NCI-H526 treated with DMSO at 0.1 percent for 48 hours (cell line): ENCODE data around the gene PKHD1.
"Not testable (repeated sequence)": the region's sequence is repeated elsewhere in the genome, so short reads cannot be mapped to it uniquely, and the experiment has no call there.

Experiments used
- DNase-seq: peaks from one replicate; lab custom pipeline; 2025; lab: John Stamatoyannopoulos, UW

Gene PKHD1

DNA sequence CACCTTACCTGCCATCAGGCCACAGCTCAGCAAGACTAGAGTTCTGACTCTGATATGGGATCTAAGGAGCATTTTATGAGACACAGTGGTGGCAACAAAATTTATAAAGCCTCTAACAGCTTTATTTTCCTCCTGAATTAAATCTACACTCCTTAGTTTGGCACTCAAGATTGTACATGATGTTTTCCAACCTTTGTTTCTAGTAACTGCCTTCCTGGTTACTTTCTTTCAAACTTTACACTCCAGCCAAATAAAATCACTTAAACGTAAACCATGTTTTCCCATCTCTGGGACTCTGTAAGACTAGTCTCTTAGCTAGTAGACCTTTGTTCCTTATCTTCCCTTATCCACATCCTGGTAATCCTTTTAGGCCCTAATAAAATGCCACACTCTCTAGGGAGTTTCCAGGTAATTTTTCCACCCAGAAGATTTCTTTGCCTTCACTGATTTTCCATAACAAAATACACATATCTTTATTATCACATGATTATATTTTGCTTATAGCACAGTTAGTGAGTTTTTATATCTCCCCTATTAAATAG, 92.1 kb downstream of the PKHD1 start:
- DNase-seq: no peak

DNA sequence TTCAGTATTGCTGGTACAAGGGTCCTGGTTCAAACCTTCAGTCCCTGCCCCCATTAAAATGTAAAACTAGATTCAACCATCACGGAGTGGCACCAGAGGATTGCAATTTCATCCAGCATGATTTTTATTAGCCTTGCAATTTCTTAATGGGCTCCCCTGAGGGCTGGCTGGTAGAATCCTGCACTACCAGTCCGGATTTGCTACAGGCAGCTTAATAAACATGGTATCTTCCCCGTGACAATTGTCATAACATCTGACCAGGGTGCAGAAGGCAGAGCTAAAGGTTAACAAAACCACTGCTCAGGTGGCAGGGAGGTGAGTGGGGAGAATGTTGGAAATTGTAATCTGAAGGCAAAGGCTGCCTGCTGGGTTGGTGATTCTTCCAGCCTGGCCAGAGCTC, 94.5 kb downstream of the PKHD1 start:
- no peak for DNase-seq

DNA sequence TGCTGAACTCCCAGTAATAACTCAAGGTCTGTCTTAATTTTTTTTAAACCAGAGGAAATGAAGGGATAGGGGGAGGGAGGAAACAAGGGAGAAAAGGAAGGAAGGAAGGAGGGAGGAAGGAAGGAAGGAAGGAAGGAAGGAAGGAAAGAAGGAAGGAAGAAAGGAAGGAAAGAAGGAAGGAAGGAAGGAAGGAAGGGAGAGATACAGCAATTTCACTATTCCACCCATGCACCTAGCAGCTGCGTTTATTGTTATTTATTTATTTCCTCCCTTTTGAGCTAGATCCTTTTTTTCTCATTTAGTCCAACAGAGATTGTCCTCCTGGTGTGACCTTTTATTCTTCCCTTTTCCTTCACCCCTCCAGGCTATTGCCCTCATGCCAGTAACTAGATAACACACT, 97.6 kb downstream of the PKHD1 start:
- no peak for DNase-seq

DNA sequence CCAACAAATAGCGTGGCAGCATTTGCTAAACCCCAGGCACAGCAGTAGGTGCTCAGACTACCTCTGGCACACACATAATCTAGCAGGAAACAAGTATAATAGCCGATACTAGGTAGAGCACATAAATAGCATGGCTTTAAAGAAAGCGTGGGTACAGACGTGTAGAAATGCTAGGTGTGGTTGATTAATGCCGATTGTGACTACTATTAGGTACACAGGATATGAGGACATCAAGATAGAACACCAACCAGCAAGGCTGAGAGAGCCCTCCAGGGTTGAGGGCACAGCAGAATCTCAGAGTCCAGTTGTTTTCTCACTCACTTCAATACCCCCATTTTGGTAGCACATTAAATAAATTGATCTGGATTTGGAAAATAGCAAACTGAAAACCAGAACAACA, 100.5 kb downstream of the PKHD1 start:
- no peak for DNase-seq

DNA sequence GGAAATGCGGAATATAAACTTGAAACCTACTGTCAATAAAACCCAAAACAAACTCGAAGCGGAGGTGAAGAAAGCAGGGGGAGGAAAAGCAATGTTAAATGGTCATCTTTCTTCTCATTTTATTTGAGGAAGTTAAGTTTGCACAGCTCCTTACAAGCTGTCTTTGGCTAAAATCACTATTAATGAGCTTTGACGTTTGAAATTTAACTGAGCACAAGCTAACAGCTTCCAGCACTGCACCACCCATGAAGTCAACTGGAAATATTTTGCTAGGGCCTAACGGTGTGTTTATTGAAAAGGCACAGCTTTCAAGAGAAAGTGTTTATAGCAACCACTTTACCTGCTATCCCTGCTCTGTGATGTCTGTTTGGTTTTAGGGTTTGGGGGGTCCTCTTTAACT, 103.8 kb downstream of the PKHD1 start:
- no peak for DNase-seq

DNA sequence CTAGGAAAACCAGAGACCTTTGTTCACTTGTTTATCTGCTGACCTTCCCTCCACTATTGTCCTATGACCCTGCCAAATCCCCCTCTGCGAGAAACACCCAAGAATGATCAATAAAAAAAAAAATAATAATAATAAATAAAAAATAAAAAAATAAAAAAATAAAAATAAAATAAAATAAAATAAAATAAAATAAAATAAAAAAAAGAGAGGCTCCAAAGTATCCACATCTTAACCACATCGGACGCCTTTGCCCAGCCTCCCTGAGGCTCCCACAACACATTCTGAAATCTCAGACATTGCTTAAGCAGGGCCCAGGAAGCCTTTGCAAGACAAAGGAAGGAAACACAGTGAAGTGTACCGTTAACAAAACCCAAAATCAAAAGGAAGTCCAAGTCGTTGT, 104.7 kb downstream of the PKHD1 start:
- DNase-seq: not testable (repeated sequence)

DNA sequence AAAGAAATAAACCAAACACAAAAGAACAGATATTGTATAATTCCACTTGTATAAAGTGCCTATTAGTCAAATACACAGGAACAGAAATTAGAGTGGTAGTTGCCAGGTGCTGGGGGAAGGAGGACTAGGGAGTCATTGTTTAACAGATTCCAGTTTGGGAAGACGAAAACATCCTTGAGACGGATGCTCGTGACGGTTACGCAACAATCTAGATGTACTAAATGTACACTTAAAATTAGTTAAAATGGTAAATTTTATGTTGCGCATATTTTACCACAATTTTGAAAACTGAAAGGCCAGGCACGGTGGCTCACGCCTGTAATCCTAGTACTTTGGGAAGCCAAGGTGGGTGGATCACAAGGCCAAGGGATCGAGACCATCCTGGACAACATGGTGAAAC, 111.0 kb downstream of the PKHD1 start:
- DNase-seq: no peak

DNA sequence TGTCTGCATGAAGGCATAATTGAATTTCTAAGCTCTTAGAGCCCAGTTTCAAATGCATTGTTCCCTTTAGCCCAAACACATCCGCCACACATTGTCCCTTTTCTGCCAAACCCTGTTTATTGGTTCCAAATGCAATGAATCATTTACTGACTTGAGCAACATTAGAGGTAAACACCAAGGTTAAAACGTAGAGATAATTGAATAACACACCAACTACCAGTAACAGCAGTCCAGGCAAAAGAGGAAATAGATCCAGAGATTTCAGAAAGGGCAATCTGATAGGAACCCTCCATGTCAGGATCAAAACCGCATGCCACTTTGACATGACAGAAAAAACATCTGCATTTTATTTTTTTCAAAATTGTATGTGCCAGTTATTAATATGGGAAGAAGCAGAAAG, 114.8 kb downstream of the PKHD1 start:
- no peak for DNase-seq

DNA sequence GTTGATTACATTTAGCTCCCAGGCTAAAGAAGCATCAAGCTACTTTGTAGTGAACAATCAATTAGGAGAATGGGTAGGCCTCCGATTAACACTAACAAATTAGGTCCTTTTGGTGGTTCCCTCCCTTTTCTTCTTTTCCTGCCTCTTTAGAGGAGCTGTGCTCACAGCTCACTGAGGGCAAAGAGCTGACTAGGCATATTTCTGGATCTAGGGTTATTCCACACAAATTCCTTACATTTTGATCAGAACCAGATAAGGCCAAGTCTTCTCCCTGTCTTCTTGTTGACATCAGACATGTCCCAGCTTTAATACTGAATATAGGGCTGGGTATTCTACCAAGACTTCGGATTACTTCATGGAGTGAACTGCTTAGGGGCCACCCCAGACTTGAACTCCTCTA, 119.1 kb downstream of the PKHD1 start:
- no peak for DNase-seq

DNA sequence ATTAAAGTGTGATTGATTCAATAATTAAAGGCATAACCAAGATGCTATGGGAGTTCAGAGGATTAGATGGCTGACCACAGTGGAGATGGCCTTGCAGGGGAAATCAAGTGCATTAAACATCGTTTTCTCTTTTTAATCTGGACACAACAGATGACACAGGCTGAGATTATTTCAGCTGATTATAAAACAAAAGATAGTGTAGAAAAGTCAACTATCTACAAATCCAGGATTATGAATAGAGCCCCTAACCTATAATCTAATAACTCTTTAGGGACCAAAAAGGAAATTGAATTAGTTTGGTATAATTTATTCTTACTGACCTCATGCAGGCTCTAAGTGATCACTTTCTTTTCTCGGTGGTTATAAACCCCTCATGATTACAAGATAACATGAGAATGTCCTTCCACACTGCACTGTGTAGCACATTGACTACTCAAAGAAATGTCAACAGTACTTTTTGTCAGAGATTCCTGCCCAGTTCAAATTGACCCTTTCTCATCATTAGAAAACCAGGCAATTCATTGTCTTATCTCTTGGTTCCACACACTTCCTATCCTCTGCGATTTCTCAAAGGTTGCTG, 122.1 kb downstream of the PKHD1 start:
- DNase-seq: no peak

DNA sequence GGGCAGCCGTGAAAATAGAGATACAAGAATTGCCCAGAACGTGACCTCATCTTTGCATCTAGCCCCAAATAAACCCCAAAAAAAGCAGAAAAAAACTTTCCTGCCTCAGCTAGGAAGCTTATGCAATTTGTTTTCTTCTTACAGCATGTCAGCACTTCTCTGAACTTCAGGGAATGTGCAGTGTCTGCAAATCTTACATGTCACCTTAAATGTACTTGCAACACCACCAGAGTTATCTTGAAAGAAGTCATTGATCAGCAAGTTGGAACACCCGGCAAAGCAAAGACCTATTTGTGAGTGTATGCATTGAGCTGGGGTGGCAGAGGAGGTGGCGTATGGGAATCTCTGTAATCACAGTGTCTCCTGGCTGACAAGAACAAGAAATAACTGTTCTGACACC, 123.4 kb downstream of the PKHD1 start:
- DNase-seq: no peak

DNA sequence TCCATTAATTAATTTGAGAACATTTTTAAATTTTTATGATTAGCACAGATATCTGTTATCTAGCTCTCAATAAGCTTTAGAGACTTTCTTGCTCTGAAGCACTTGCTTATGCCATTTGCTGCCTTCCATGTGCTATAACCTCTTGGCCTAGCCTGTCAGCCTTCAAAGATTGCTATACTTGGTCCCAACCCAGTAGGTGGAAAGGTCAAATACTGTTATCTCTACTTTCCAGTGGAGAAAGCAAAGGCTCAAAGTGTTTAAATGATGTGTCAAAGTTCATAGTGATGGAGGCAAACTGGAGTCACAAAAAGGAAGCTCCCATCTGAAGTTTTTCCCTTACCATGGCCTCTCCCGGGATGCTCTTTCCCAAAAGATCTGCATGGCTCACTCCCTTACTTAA, 125.1 kb downstream of the PKHD1 start:
- no peak for DNase-seq

DNA sequence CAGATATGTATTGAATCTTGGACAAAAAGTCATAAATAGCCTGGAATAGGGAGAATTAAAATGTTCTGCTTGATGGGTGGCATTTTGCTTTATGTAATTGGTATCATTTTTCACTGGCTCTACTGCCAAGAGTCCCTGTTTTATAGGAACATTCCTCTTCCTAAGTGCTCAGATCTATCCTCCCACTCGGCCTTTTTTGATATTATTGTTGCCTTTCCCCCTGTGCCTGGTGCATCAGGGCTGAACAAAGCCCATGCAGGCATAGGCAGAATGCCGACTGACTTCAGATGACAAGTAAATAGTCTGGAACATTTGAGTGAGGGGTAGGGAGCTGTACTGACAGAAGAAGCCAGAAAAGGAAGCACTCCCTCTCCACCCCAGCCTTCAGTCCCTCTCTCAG, 127.0 kb downstream of the PKHD1 start:
- no peak for DNase-seq

DNA sequence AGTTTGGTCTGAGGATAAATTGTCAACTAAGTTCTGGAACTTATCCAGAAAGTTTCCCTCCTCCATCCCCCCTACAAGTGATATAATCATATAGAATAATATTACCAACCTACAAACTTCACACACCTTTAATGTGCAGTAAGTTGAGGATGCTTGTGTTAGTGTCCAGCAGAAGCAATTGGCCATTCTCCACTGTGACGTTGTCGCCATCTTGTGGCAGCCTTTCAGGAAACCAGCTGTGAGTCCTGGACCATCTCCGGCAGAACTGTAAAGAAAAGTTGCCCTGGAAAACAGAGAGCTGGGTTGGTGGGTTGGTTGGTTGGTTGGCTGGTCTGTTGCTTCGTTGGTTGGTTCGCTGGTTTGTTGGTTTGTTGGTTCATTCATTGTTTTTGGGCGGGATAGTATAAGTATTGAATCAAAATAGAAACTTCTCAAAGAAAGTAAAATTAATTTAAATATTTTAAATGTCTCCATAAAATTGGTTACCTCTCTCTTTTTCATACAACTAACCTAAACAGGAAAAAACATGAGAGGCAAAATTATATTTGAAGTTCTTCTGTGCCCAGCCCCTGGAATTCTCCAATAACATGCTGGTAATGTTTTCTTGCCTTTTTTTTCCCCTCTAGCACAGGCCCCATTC, 127.5 kb downstream of the PKHD1 start:
- peak; percentile 61 for DNase-seq

DNA sequence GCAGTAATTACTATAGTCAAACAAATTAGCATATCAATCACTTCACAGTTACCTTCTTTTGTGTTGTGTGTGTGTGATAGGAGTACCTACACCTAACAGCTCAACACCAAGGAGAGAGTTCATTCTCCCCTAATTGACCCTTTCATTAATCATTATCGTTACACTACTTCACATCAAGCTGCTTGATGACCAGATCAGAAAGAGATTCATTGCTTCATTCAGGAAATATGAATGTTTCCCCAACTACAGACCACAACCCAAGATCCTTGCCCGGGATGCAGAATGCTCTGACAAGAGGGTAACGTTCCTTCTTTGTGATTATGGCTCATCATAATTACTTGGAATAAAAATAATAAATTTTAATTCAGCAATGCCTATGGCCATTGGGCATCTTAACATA, 132.7 kb downstream of the PKHD1 start:
- DNase-seq: no peak

DNA sequence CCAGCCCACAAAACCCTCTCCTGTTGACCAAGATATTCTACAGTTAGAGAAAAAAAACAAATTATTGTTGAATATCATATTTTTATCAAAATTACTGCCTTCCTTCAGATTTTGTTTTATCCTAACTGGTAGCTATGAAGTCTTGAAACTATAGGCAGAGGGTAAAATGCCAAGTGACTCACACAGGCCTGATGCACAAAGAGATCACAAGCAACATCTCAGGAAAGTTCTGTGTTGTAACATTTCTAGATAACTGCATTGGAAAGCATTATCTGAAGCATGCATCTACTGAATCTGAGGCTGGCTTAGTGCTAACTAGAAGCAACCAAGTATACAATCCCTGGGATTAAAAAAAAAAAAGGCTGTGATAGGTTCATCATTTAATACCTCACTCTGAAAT, 134.2 kb downstream of the PKHD1 start:
- DNase-seq: no peak

DNA sequence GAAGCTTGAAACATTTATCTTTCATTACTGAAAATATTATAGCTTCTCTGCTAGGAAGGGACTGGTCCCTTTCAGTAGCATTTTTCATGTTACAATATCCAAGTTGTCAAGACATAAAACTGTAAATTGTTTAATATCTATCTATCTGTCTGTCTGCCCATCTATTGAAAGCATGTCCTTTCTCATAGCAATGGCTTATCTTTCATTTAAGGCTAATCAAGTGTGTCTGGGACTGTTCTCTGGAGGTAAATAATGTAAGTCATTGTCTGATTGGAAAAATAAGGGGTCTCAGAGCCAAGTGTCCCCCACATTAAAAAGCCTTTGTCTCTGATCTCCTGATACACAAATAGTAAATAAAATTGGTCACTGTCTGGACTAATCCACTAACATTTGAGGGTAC, 135.5 kb downstream of the PKHD1 start:
- no peak for DNase-seq

DNA sequence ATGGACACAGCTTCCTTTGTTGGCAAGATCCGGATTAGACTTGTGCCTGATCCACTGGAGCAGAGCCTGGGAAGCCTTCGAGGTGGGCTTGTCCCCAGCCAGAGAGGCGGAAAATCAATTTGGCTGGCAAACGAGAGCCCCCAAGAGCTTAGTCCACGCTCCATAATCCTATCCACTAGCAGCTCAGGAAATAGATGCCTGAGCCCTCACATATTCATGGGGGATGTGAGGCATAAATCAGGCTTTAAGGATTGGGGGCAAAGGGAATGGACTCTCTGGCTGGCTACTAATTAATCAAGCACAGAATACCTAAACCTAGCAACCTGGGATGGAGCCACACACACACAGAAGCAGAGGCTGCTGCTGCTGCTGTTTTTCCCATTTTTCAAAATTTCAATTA, 137.9 kb downstream of the PKHD1 start:
- no peak for DNase-seq

DNA sequence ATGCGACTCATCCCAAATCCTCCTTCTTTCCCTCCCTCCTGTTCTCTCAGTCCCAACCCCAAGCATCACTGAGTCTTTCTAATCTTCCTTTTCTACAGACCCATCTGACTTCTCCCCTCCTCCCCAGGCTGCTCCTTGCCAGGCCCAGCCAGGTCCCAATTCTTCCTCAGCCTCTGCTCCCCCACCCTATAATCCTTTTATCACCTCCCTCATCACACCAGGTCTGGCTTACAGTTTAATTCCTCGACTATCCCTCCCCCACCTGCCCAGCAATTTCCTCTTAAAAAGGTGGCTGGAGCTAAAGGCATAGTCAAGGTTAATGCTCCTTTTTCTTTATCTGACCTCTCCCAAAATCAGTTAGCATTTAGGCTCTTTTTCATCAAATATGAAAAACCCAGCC, 147.7 kb downstream of the PKHD1 start:
- DNase-seq: not testable (repeated sequence)

DNA sequence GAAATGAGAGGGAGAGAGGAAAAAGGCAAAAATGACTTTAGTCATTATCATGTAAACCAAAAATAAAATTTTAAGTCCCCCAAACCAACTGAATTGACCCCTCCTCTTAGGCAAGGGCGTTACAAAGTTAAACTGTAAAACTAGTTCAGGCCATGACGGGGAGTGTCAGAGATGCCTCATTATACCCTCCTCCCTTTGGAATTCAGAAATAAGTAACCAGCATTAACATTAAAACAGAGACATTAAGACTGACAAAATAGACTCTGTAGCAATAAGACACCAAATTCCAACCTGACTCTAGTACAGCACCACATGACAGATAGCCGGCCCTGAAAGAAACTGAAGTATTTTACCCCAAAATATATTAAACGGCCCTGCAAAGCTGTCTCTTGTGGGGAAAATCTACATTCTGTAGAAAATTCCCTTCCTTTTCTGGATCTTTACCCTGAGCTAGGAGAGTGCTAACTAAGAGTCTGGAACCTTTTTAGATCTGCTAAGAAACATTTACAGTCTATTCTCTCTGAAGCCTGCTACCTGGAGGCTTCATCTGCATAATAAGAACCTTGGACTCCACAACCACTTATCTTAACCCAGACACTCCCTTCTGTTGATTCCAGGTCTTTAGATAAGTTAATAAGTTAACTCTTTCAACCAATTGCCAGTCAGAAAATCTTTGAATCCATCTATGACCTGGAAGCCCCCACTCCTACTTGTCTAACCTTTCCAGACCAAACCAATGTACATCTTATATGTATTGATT, 150.7 kb downstream of the PKHD1 start:
- DNase-seq: no peak

DNA sequence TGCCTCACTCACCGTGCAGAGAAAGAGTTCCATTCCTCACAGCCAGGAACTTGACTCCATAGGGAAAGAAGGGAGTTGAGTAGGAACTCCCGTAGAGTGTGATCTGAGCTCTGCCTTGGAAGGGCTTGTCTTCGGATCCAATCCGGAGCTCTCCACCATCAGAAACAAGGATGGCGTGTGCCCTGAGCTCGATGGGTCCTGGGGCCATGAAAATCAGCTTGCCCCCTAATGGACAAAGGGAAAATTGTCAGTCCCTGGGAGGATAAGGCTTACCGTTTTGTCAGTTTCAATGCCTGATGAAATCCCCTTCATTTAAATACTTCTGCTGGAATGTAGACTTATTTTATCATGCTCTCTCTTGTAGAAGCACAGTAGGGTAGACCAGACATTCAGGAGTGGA, 153.3 kb downstream of the PKHD1 start:
- DNase-seq: no peak

DNA sequence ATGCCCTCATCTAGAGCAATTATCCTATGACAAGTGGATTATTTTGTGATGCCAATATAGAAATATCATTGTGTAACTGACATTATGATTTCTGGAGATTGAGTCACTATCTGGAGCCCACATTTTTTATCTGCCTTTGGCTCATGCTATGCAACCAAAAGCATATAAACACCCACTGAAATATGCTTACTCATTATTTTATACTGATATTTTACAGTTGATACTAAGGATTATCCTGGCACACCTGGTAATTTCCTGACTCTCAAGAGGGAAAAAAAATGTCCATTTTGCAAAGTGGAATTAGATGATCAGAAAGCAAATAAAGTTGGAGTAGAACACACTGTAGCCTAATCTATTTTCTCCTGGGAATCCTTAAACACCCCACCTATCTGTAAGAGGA, 154.5 kb downstream of the PKHD1 start:
- DNase-seq: no peak

DNA sequence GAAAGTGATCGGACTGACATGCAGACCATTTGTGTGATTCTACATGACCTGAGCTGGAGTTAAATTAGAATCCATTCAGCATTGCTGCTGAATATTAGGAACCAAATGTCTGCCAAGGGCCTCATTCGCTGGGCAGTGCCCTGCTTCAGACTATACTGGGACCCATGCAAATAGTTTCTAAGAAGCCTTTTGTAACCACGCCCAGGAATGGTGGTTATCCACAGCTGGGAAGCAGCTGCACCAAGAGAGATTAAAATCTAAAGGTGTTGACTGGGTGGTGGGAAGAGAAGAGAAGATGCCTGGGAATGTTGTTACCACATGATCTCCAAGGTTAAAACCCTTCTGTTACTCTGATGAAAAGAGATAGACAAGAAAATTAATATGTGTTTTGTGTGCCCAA, 156.8 kb downstream of the PKHD1 start:
- DNase-seq: no peak
